ENCODE measurements around the gene KISS1.

The KISS1 gene

GRCh38 chr1:204188959-204189639 is 7.2 kb downstream of the KISS1 start:
- H3K4me1 ChIP-seq (ENCODE audit: control insufficient read depth, low read depth, low read length) = no peaks in the 10 kb centered on the region
- H4K8ac ChIP-seq (ENCODE audit: low read depth, low read length) = no peak overlapping the region
- peaks cover 2% of the 10 kb centered on the region for H3K27me3 ChIP-seq (ENCODE audit: insufficient read depth, low read length, poor library complexity)
- WGBS (ENCODE audit: extremely low coverage, insufficient coverage, low lambda C conversion rate) = no CpG with 5 or more reads among the region's 11 CpGs
- no peak overlapping the region for H3K56ac ChIP-seq (ENCODE audit: low read length)
- no peak overlapping the region for H3K27ac ChIP-seq (ENCODE audit: low read depth, low read length)
- H4K5ac ChIP-seq (ENCODE audit: low read length) = no peak overlapping the region
- H3K4ac ChIP-seq (ENCODE audit: low read depth, low read length) = no peak overlapping the region
- no peak overlapping the region for H2BK15ac ChIP-seq (replicated peaks; ENCODE audit: low read depth)
- H3K79me1 ChIP-seq (ENCODE audit: low read length) = no peaks in the 10 kb centered on the region
- no peak overlapping the region for H3K18ac ChIP-seq (ENCODE audit: low read length)
- no peak overlapping the region for H3K23ac ChIP-seq (ENCODE audit: low read length)
- no peak for DNase-seq
- no peak overlapping the region for H3K4me3 ChIP-seq (ENCODE audit: low read length)
- no peak overlapping the region for H2AK5ac ChIP-seq (ENCODE audit: low read length)
- no peak overlapping the region for H3K9ac ChIP-seq (ENCODE audit: low read length)
- H3K4me2 ChIP-seq (ENCODE audit: low read length) = no peak overlapping the region
- no peaks in the 10 kb centered on the region for H3K36me3 ChIP-seq (ENCODE audit: control insufficient read depth, insufficient read depth, low read length)
- no peak overlapping the region for H2BK120ac ChIP-seq (ENCODE audit: low read depth, low read length)
- H3K79me2 ChIP-seq (ENCODE audit: control insufficient read depth, insufficient read depth, low read length) = no peaks in the 10 kb centered on the region
- no peak overlapping the region for H2BK5ac ChIP-seq (ENCODE audit: low read length)

GRCh38 chr1:204186597-204186996 is 9.7 kb downstream of the KISS1 start:
- Histone ChIP-seq H4K5ac (ENCODE audit: low read length) (no peak overlapping the region), H3K18ac (ENCODE audit: low read length) (no peak overlapping the region), H2BK120ac (ENCODE audit: low read depth, low read length) (no peak overlapping the region), H3K4ac (ENCODE audit: low read depth, low read length) (no peak overlapping the region), H3K27me3 (ENCODE audit: insufficient read depth, low read length, poor library complexity) (peaks cover 2% of the 10 kb centered on the region), H4K8ac (ENCODE audit: low read depth, low read length) (no peak overlapping the region), H3K4me1 (ENCODE audit: control insufficient read depth, low read depth, low read length) (no peaks in the 10 kb centered on the region), H3K56ac (ENCODE audit: low read length) (no peak overlapping the region), H3K9ac (ENCODE audit: low read length) (no peak overlapping the region), H2AK5ac (ENCODE audit: low read length) (no peak overlapping the region), H3K79me2 (ENCODE audit: control insufficient read depth, insufficient read depth, low read length) (no peaks in the 10 kb centered on the region), H2BK5ac (ENCODE audit: low read length) (no peak overlapping the region), H3K79me1 (ENCODE audit: low read length) (no peaks in the 10 kb centered on the region), H3K27ac (ENCODE audit: low read depth, low read length) (no peak overlapping the region), H3K4me2 (ENCODE audit: low read length) (no peak overlapping the region), H3K36me3 (ENCODE audit: control insufficient read depth, insufficient read depth, low read length) (no peaks in the 10 kb centered on the region), H3K23ac (ENCODE audit: low read length) (no peak overlapping the region), H2BK15ac (replicated peaks; ENCODE audit: low read depth) (no peak overlapping the region), H3K4me3 (ENCODE audit: low read length) (no peak overlapping the region)
- no peak for DNase-seq
- no CpG with 5 or more reads among the region's 10 CpGs for WGBS (ENCODE audit: extremely low coverage, insufficient coverage, low lambda C conversion rate)

- Histone ChIP-seq H4K5ac (ENCODE audit: low read length) (no peak overlapping the region), H3K27me3 (ENCODE audit: insufficient read depth, low read length, poor library complexity) (no peaks in the 10 kb centered on the region)
Observed at GRCh38 chr1:204181116-204181515, 15.2 kb downstream of the KISS1 start.

GRCh38 chr1:204180133-204180532 is 16.2 kb downstream of the KISS1 start:
- no peak overlapping the region for H3K23ac ChIP-seq (ENCODE audit: low read length)
- no peak overlapping the region for H2AK5ac ChIP-seq (ENCODE audit: low read length)
- no peak overlapping the region for H3K56ac ChIP-seq (ENCODE audit: low read length)
- H3K18ac ChIP-seq (ENCODE audit: low read length) = no peak overlapping the region
- no peak overlapping the region for H3K27ac ChIP-seq (ENCODE audit: low read depth, low read length)
- H3K4me1 ChIP-seq (ENCODE audit: control insufficient read depth, low read depth, low read length) = no peaks in the 10 kb centered on the region
- H3K4me2 ChIP-seq (ENCODE audit: low read length) = no peak overlapping the region
- no peak overlapping the region for H3K9ac ChIP-seq (ENCODE audit: low read length)
- no peak overlapping the region for H2BK120ac ChIP-seq (ENCODE audit: low read depth, low read length)
- no peak overlapping the region for H3K4me3 ChIP-seq (ENCODE audit: low read length)
- no peaks in the 10 kb centered on the region for H3K27me3 ChIP-seq (ENCODE audit: insufficient read depth, low read length, poor library complexity)
- no peak overlapping the region for H4K5ac ChIP-seq (ENCODE audit: low read length)
- no peaks in the 10 kb centered on the region for H3K79me2 ChIP-seq (ENCODE audit: control insufficient read depth, insufficient read depth, low read length)
- DNase-seq = no peak
- H3K79me1 ChIP-seq (ENCODE audit: low read length) = no peaks in the 10 kb centered on the region
- H3K36me3 ChIP-seq (ENCODE audit: control insufficient read depth, insufficient read depth, low read length) = no peaks in the 10 kb centered on the region
- no CpG with 5 or more reads among the region's 6 CpGs for WGBS (ENCODE audit: extremely low coverage, insufficient coverage, low lambda C conversion rate)
- H4K8ac ChIP-seq (ENCODE audit: low read depth, low read length) = no peak overlapping the region
- H3K4ac ChIP-seq (ENCODE audit: low read depth, low read length) = no peak overlapping the region
- no peak overlapping the region for H2BK15ac ChIP-seq (replicated peaks; ENCODE audit: low read depth)
- H2BK5ac ChIP-seq (ENCODE audit: low read length) = no peak overlapping the region

More at GRCh38 chr1:204181116-204181515, 15.2 kb downstream of the KISS1 start:
- Histone ChIP-seq H4K8ac (ENCODE audit: low read depth, low read length) (no peak overlapping the region), H3K4me2 (ENCODE audit: low read length) (no peak overlapping the region), H2BK5ac (ENCODE audit: low read length) (no peak overlapping the region), H3K4me1 (ENCODE audit: control insufficient read depth, low read depth, low read length) (no peaks in the 10 kb centered on the region), H3K79me2 (ENCODE audit: control insufficient read depth, insufficient read depth, low read length) (no peaks in the 10 kb centered on the region), H3K4ac (ENCODE audit: low read depth, low read length) (no peak overlapping the region), H3K18ac (ENCODE audit: low read length) (no peak overlapping the region), H3K9ac (ENCODE audit: low read length) (no peak overlapping the region), H3K56ac (ENCODE audit: low read length) (no peak overlapping the region), H3K4me3 (ENCODE audit: low read length) (no peak overlapping the region), H3K23ac (ENCODE audit: low read length) (no peak overlapping the region), H3K79me1 (ENCODE audit: low read length) (no peaks in the 10 kb centered on the region), H3K36me3 (ENCODE audit: control insufficient read depth, insufficient read depth, low read length) (no peaks in the 10 kb centered on the region), H2AK5ac (ENCODE audit: low read length) (no peak overlapping the region), H2BK15ac (replicated peaks; ENCODE audit: low read depth) (no peak overlapping the region), H3K27ac (ENCODE audit: low read depth, low read length) (no peak overlapping the region), H2BK120ac (ENCODE audit: low read depth, low read length) (no peak overlapping the region)
- no peak for DNase-seq
- WGBS (ENCODE audit: extremely low coverage, insufficient coverage, low lambda C conversion rate) = no CpG with 5 or more reads among the region's 1 CpG

GRCh38 chr1:204178487-204179281 is 17.6 kb downstream of the KISS1 start:
- Histone ChIP-seq H3K18ac (ENCODE audit: low read length) (no peak overlapping the region), H3K4me2 (ENCODE audit: low read length) (no peak overlapping the region), H2BK15ac (replicated peaks; ENCODE audit: low read depth) (no peak overlapping the region), H3K4me1 (ENCODE audit: control insufficient read depth, low read depth, low read length) (no peaks in the 10 kb centered on the region), H3K79me1 (ENCODE audit: low read length) (no peaks in the 10 kb centered on the region), H3K79me2 (ENCODE audit: control insufficient read depth, insufficient read depth, low read length) (no peaks in the 10 kb centered on the region), H3K27ac (ENCODE audit: low read depth, low read length) (no peak overlapping the region), H3K56ac (ENCODE audit: low read length) (no peak overlapping the region), H3K36me3 (ENCODE audit: control insufficient read depth, insufficient read depth, low read length) (no peaks in the 10 kb centered on the region), H3K4ac (ENCODE audit: low read depth, low read length) (no peak overlapping the region), H3K9ac (ENCODE audit: low read length) (no peak overlapping the region), H3K23ac (ENCODE audit: low read length) (no peak overlapping the region), H2BK5ac (ENCODE audit: low read length) (no peak overlapping the region), H2BK120ac (ENCODE audit: low read depth, low read length) (no peak overlapping the region), H3K27me3 (ENCODE audit: insufficient read depth, low read length, poor library complexity) (no peaks in the 10 kb centered on the region), H4K8ac (ENCODE audit: low read depth, low read length) (no peak overlapping the region), H4K5ac (ENCODE audit: low read length) (no peak overlapping the region), H3K4me3 (ENCODE audit: low read length) (no peak overlapping the region), H2AK5ac (ENCODE audit: low read length) (no peak overlapping the region)
- DNase-seq = no peak
- no CpG with 5 or more reads among the region's 7 CpGs for WGBS (ENCODE audit: extremely low coverage, insufficient coverage, low lambda C conversion rate)

Data from mesendoderm (in vitro differentiated cells).